HEK293 (cell line): ENCODE data around the gene CRIM1.

Experiments used
- CTCF ChIA-PET: fragments of 350-600 bp; formaldehyde crosslinking; extraction: SDS; loops from one replicate; lab custom pipeline; 2021; ENCODE audit warnings: antibody characterized with exemption; lab: Yijun Ruan, JAX
- POLR2A ChIA-PET: fragments of 300-600 bp; formaldehyde crosslinking; extraction: SDS; loops from one replicate; lab custom pipeline; 2020; ENCODE audit warnings: antibody characterized with exemption, inconsistent platforms; lab: Yijun Ruan, JAX
- H3K27ac ChIP-seq: fragments of 200-500 bp; sonication (Bioruptor generic); 2 replicates; pipeline ENCODE4 v1.5.1; 2014; ENCODE audit warnings: low read depth, low read length, control low read depth, inconsistent platforms; ENCODE audit errors: extremely low read depth
- H3K36me3 ChIP-seq, 2 experiments: fragments of 200-500 bp in 1 of 2; sonication (Bioruptor generic) in 1 of 2; 1 replicate in 1 of 2; 2 replicates in 1 of 2; pipeline ENCODE4 v1.5.1; 2014 to 2017; ENCODE audit warnings: inconsistent platforms in 2 of 2, low read length in 2 of 2; ENCODE audit not compliant: control insufficient read depth in 2 of 2, insufficient read depth in 1 of 2
- H3K4me1 ChIP-seq: fragments of 200-500 bp; sonication (Bioruptor generic); 2 replicates; pipeline ENCODE4 v1.5.1; 2014; ENCODE audit warnings: mild to moderate bottlenecking, low read length, inconsistent platforms; ENCODE audit not compliant: control insufficient read depth, insufficient read depth
- H3K4me3 ChIP-seq: 2 replicates; pipeline ENCODE4 v1.5.1; 2011; ENCODE audit warnings: low read depth, mild to moderate bottlenecking, control low read depth, low read length, moderate library complexity
- H3K9me3 ChIP-seq: fragments of 200-500 bp; sonication (Bioruptor generic); 2 replicates; pipeline ENCODE4 v1.5.1; 2014; ENCODE audit warnings: low read depth, low read length, inconsistent platforms; ENCODE audit not compliant: control insufficient read depth, insufficient read depth
- GFI1B ChIP-seq: fragments of 450-650 bp; formaldehyde crosslinking; IDR thresholded peaks from 2 replicates; pipeline ENCODE4 v1.5.1; 2016; ENCODE audit warnings: missing biosample characterization, missing genetic modification characterization
- PATZ1 ChIP-seq: fragments of 450-650 bp; formaldehyde crosslinking; IDR thresholded peaks from 2 replicates; pipeline ENCODE4 v1.5.1; 2016; ENCODE audit warnings: missing biosample characterization, missing genetic modification characterization
- PRDM1 ChIP-seq: fragments of 450-650 bp; formaldehyde crosslinking; IDR thresholded peaks from 2 replicates; pipeline ENCODE4; 2016; ENCODE audit warnings: missing biosample characterization, missing genetic modification characterization
- REPIN1 ChIP-seq: fragments of 450-650 bp; formaldehyde crosslinking; IDR thresholded peaks from 2 replicates; pipeline ENCODE4 v1.5.1; 2017; ENCODE audit warnings: missing biosample characterization, missing genetic modification characterization, low read depth
- SETDB1 ChIP-seq: IDR thresholded peaks from one replicate; pipeline ENCODE4 v1.6.1; 2017; ENCODE audit warnings: mild to moderate bottlenecking, low read length, moderate library complexity, mixed read lengths; ENCODE audit not compliant: insufficient read length
- SP2 ChIP-seq: fragments of 450-650 bp; formaldehyde crosslinking; IDR thresholded peaks from 2 replicates; pipeline ENCODE4 v1.5.1; 2016; ENCODE audit warnings: missing biosample characterization, missing genetic modification characterization
- TCF7L2 ChIP-seq: IDR thresholded peaks from 2 replicates; pipeline ENCODE4 v1.6.1; 2011; ENCODE audit warnings: low read depth, mild to moderate bottlenecking, inconsistent platforms, low read length, moderate library complexity, borderline replicate concordance
- ZBTB26 ChIP-seq: fragments of 450-650 bp; formaldehyde crosslinking; optimal IDR thresholded peaks from 2 replicates; pipeline ENCODE3; 2016; ENCODE audit warnings: missing biosample characterization, mild to moderate bottlenecking, missing genetic modification characterization
- ZFP3 ChIP-seq: fragments of 450-650 bp; formaldehyde crosslinking; IDR thresholded peaks from 2 replicates; pipeline ENCODE4 v1.5.1; 2016; ENCODE audit warnings: low read depth, missing biosample characterization, missing genetic modification characterization
- ZFP37 ChIP-seq: fragments of 450-650 bp; formaldehyde crosslinking; IDR thresholded peaks from 2 replicates; pipeline ENCODE4 v1.5.1; 2016; ENCODE audit warnings: missing biosample characterization, missing genetic modification characterization
- ZNF148 ChIP-seq: fragments of 450-650 bp; formaldehyde crosslinking; IDR thresholded peaks from 2 replicates; pipeline ENCODE4 v1.5.0; 2017; ENCODE audit warnings: missing biosample characterization, missing genetic modification characterization, borderline replicate concordance
- ZNF16 ChIP-seq: fragments of 450-650 bp; formaldehyde crosslinking; IDR thresholded peaks from 2 replicates; pipeline ENCODE4 v1.5.1; 2016; ENCODE audit warnings: low read depth, missing biosample characterization, missing genetic modification characterization
- ZNF2 ChIP-seq: fragments of 450-650 bp; formaldehyde crosslinking; IDR thresholded peaks from 2 replicates; pipeline ENCODE4 v1.5.1; 2016; ENCODE audit warnings: missing biosample characterization, missing genetic modification characterization
- ZNF239 ChIP-seq: fragments of 450-650 bp; formaldehyde crosslinking; IDR thresholded peaks from 2 replicates; pipeline ENCODE4 v1.5.1; 2016; ENCODE audit warnings: missing biosample characterization, missing genetic modification characterization
- ZNF473 ChIP-seq: fragments of 450-650 bp; formaldehyde crosslinking; IDR thresholded peaks from 2 replicates; pipeline ENCODE4 v1.5.1; 2017; ENCODE audit warnings: missing biosample characterization, missing genetic modification characterization
- ZNF580 ChIP-seq: fragments of 450-650 bp; formaldehyde crosslinking; IDR thresholded peaks from 2 replicates; pipeline ENCODE4 v1.5.1; 2016; ENCODE audit warnings: missing biosample characterization, missing genetic modification characterization
- ZNF623 ChIP-seq: fragments of 450-650 bp; formaldehyde crosslinking; IDR thresholded peaks from 2 replicates; pipeline ENCODE4 v1.5.1; 2016; ENCODE audit warnings: missing biosample characterization, missing genetic modification characterization
- ZNF639 ChIP-seq: fragments of 450-650 bp; formaldehyde crosslinking; IDR thresholded peaks from 2 replicates; pipeline ENCODE4 v1.5.1; 2016; ENCODE audit warnings: missing biosample characterization, missing genetic modification characterization
- ZNF747 ChIP-seq: fragments of 450-650 bp; formaldehyde crosslinking; IDR thresholded peaks from 2 replicates; pipeline ENCODE4 v1.5.1; 2016; ENCODE audit warnings: missing biosample characterization, missing genetic modification characterization
- ZNF830 ChIP-seq: fragments of 450-650 bp; IDR thresholded peaks from 2 replicates; pipeline ENCODE4 v1.5.0; 2018; ENCODE audit warnings: missing biosample characterization, missing genetic modification characterization, low read depth, mild to moderate bottlenecking, moderate library complexity
- ZXDB ChIP-seq: fragments of 450-650 bp; formaldehyde crosslinking; IDR thresholded peaks from 2 replicates; pipeline ENCODE4 v1.5.1; 2016; ENCODE audit warnings: missing biosample characterization, missing genetic modification characterization

CRIM1 gene

GRCh38 chr2:36572054-36572718 is 216.6 kb downstream of the CRIM1 start:
- Histone ChIP-seq H3K9me3 (no peaks in the 10 kb centered on the region), H3K4me3 (no peak overlapping the region), H3K4me1 (no peaks in the 10 kb centered on the region), H3K36me3 (peaks cover 17 to 22% of the 10 kb centered on the region in 2 experiments), H3K27ac (no peak overlapping the region)
- TF ChIP-seq ZNF623: no peak
- CTCF ChIA-PET: interaction anchor here (0.7 kb wide), 1 partner anchor 1305 kb away, joined by 3 read pairs; no protein-coding TSS in a partner anchor
- POLR2A ChIA-PET: interaction anchor here (0.5 kb wide), 1 partner anchor 26 kb away, joined by 3 read pairs; the partner anchor contains the start of gene FEZ2

GRCh38 chr2:36572719-36573059 is 217.1 kb downstream of the CRIM1 start:
- H3K4me3 ChIP-seq: no peak overlapping the region
- TF ChIP-seq PRDM1 (tag by site-specific recombination) (no peak), ZNF747 (tag by site-specific recombination) (no peak), ZXDB (tag by site-specific recombination) (no peak), ZNF830 (no peak), PATZ1 (tag by site-specific recombination) (no peak), SETDB1 (no peak), TCF7L2 (no peak), ZBTB26 (tag by site-specific recombination) (no peak), SP2 (no peak), ZNF148 (no peak), ZNF580 (no peak), ZFP37 (tag by site-specific recombination) (no peak), ZFP3 (tag by site-specific recombination) (no peak), ZNF2 (tag by site-specific recombination) (no peak), ZNF639 (no peak), REPIN1 (no peak), GFI1B (tag by site-specific recombination) (no peak), ZNF16 (no peak), ZNF239 (tag by site-specific recombination) (no peak), ZNF473 (tag by site-specific recombination) (no peak)
- H3K27ac ChIP-seq: no peak overlapping the region
- no peaks in the 10 kb centered on the region for H3K4me1 ChIP-seq
- POLR2A ChIA-PET: interaction anchor here (0.5 kb wide), 1 partner anchor 25 kb away, joined by 3 read pairs; the partner anchor contains the start of gene FEZ2
- no peaks in the 10 kb centered on the region for H3K9me3 ChIP-seq
- peaks cover 21 to 27% of the 10 kb centered on the region in 2 experiments for H3K36me3 ChIP-seq
- CTCF ChIA-PET: interaction anchor here (0.7 kb wide), 1 partner anchor 1304 kb away, joined by 3 read pairs; no protein-coding TSS in a partner anchor
